ENCODE results near the gene APBA1.

- no peak for TF ChIP-seq ETS1 (conservative IDR thresholded peaks at IDR 0.05; ENCODE audit: control insufficient read depth, low read depth, low read length)
- no peak for TF ChIP-seq CREB1 (IDR thresholded peaks at IDR 0.05)
- no peak for TF ChIP-seq CREB1 (CRISPR knock-in tag; IDR thresholded peaks at IDR 0.05)
- TF ChIP-seq PHF21A (IDR thresholded peaks at IDR 0.05; ENCODE audit: borderline replicate concordance, low read depth) = no peak
- TF ChIP-seq TCF7L2 (IDR thresholded peaks at IDR 0.05; ENCODE audit: low read depth, low read length) = no peak
- TF ChIP-seq LEF1 (IDR thresholded peaks at IDR 0.05) = no peak
These were observed 11.9 kb downstream of the APBA1 start for GRCh38 chr9:69660304-69660703.
